Measurements from ENCODE around the gene SEZ6. TPM values are rescaled to one million over a fixed set of nuclear protein-coding genes. Genes with fewer than 3 reads are reported as not detected.
A peak's percentile ranks its signal among the peaks of the same experiment; 100 is the strongest.

The SEZ6 gene
- total RNA-seq, 6 donors from 2014 or later: 0.20 to 0.47 (median 0.30) TPM; not detected in 3

- Histone ChIP-seq H3K9me3 (no peaks in the 10 kb centered on the region), H3K27ac (no peak overlapping the region), H3K36me3 (no peaks in the 10 kb centered on the region), H3K27me3 (no peaks in the 10 kb centered on the region), H3K4me3 (no peak overlapping the region), H3K4me1 (peaks cover 0 to 11% (median 5%) of the 10 kb centered on the region in 4 donors)
- TF ChIP-seq POLR2AphosphoS5 (IDR thresholded peaks at IDR 0.05): no peak
- TF ChIP-seq CTCF (IDR thresholded peaks at IDR 0.05): no peak
- TF ChIP-seq EP300 (IDR thresholded peaks at IDR 0.05): no peak
- TF ChIP-seq POLR2A (IDR thresholded peaks at IDR 0.05): no peak
- 76 to 83% methylated on average over 2 of the region's 2 CpGs for WGBS, 2 donors
- DNase-seq (no peak), ATAC-seq (ENCODE audit: low FRiP score in 2 of 2) (no peak)
Measured at GRCh38 chr17:28954886-28955285, 50.9 kb downstream of the SEZ6 start.

- WGBS, 2 donors: 24 to 34% methylated on average over 5 of the region's 5 CpGs
- Histone ChIP-seq H3K9me3 (no peaks in the 10 kb centered on the region), H3K36me3 (no peaks in the 10 kb centered on the region), H3K27me3 (no peaks in the 10 kb centered on the region), H3K4me1 (peaks cover 2 to 13% (median 6%) of the 10 kb centered on the region in 4 donors), H3K27ac (peak overlapping the region in 2 of 4 donors; percentile 99 to 100), H3K4me3 (no peak overlapping the region)
- no peak for ATAC-seq (ENCODE audit: low FRiP score in 2 of 2)
- DNase-seq: no peak
- no peak for TF ChIP-seq EP300 (IDR thresholded peaks at IDR 0.05)
- peak; percentile 76 to 92 (median 80) for TF ChIP-seq CTCF (IDR thresholded peaks at IDR 0.05)
Measured at GRCh38 chr17:28953444-28954118, 52.3 kb downstream of the SEZ6 start.

DNA sequence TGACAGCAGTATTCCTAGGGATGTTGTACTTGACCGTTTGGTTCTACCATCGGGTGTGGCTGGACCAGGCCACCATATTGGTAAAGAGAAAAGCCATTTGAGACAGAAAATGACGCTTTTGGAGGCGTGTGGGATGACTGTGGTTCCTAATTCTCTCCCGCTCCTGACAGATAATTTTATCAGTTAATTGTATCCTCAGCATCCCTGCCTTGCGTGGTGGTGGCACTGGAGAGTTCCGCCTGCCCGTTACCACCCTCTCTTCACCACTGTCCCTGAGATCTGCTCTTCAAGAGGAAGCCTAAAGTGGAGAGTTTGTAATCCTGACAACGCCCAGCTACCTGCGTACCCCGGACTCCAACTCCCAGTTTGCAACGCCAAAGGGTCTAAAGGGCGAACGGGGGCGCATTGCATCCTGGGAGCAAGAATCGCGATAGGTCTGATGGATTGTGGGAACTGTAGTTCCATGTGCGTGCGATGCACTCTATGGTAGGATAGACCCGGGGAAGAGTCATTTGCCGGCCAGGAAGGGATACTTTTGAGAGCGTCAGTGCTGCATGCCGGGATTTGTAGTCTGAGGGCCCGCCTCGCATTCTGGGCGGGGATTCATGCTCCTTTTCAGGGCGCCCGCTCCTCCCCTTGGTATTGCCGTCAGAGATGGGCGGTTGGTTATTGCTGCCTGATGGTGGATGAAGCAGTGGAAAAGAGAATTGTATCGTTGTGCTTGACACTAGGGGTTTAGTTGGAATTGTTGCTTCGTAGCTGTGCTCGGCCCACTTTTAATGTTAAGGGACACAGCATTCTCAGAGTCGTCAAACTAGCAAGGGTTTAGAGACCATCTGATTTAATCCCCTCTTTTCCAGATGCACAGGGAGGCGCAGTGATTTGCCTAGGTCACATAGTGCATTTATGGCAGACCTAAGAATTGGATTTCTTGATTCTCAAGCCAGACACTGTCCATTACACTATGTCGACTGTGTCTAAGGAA lies 53.5 kb downstream of the SEZ6 start:
- ATAC-seq (ENCODE audit: low FRiP score in 2 of 2) (peak; percentile 90 to 95), DNase-seq (peak; percentile 85 to 99)
- H3K4me3 ChIP-seq: peak overlapping the region; percentile 40 to 81 (median 72)
- no peaks in the 10 kb centered on the region for H3K27me3 ChIP-seq
- no peaks in the 10 kb centered on the region for H3K36me3 ChIP-seq
- no peaks in the 10 kb centered on the region for H3K9me3 ChIP-seq
- 6 to 11% methylated on average over 29 to 36 of the region's 36 CpGs for WGBS, 2 donors
- H3K27ac ChIP-seq: peak overlapping the region; percentile 96 to 100 (median 98)
- TF ChIP-seq POLR2A (IDR thresholded peaks at IDR 0.05) (peak in 2 of 4 donors; percentile 26 to 67), POLR2AphosphoS5 (IDR thresholded peaks at IDR 0.05) (peak; percentile 84 to 91), EP300 (IDR thresholded peaks at IDR 0.05) (peak in 1 of 4 donors; percentile 56), CTCF (IDR thresholded peaks at IDR 0.05) (peak in 2 of 6 experiments; percentile 4 to 9)
- H3K4me1 ChIP-seq: peaks cover 15 to 26% (median 19%) of the 10 kb centered on the region in 4 donors

GRCh38 chr17:28951428-28951990 lies 54.3 kb downstream of the SEZ6 start, which contains the start of gene PHF12:
Gene PHF12 (minus strand): TSS chr17:28951518. CDS start chr17:28950960, 558 bp downstream.
- Histone ChIP-seq H3K4me1 (peaks cover 23 to 34% (median 27%) of the 10 kb centered on the region in 4 donors), H3K9me3 (no peaks in the 10 kb centered on the region), H3K27me3 (no peaks in the 10 kb centered on the region), H3K4me3 (peak within 1 kb of the TSS; percentile 73 to 98 (median 88)), H3K27ac (peak within 1 kb of the TSS; percentile 96 to 100 (median 98)), H3K36me3 (no peaks in the 10 kb centered on the region)
- DNase-seq: peak; percentile 99 to 100
- ATAC-seq (ENCODE audit: low FRiP score in 2 of 2): peak; percentile 91 to 94
- TF ChIP-seq POLR2AphosphoS5 (IDR thresholded peaks at IDR 0.05): peak; percentile 77 to 95
- peak in 3 of 4 donors; percentile 57 to 91 (median 80) for TF ChIP-seq POLR2A (IDR thresholded peaks at IDR 0.05)
- peak in 1 of 6 experiments; percentile 41 for TF ChIP-seq CTCF (IDR thresholded peaks at IDR 0.05)
- no peak for TF ChIP-seq EP300 (IDR thresholded peaks at IDR 0.05)
- 0% methylated on average over 11 to 51 of the region's 51 CpGs for WGBS, 2 donors
